ENCODE results near the gene TRAF3IP1. TPM values are rescaled to one million over a fixed set of nuclear protein-coding genes. Genes with fewer than 3 reads are reported as not detected.
"Not testable (repeated sequence)": the region's sequence is repeated elsewhere in the genome, so short reads cannot be mapped to it uniquely, and the experiment has no call there.

TRAF3IP1 gene
- total and polyA plus RNA-seq, 2 donors = 9.6 to 13.6 TPM

GRCh38 chr2:238439917-238440316, 119.6 kb downstream of the TRAF3IP1 start:
- WGBS = 88% methylated on average over 2 of the region's 2 CpGs
- Histone ChIP-seq H3K4me1 (ENCODE audit: insufficient read depth) (peaks cover 3% of the 10 kb centered on the region), H3K27ac (ENCODE audit: low read depth) (no peak overlapping the region), H3K4me3 (ENCODE audit: low read depth, low read length) (no peak overlapping the region), H3K36me3 (ENCODE audit: insufficient read depth) (peaks cover 6% of the 10 kb centered on the region)
- DNase-seq (ENCODE audit: extremely low spot score) = no peak

DNA sequence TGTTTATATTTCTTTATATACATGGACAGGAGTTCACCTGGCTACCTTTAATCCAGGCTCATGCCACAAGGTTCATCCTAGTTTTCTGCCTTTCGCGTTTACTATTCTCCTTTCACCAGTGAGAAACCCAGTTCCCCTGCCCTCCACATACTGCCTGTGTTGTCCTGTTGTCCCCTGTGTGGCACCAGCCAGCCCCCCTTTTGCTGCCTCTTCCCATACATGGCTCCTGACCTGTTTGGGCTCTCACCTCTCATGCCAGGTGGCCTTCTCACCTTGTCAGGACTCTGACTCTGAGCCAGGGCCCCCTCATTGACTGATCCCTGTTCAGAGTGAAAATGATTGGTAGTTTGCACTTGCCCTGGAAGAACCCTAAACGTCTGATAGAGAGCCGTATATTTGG, 120.0 kb downstream of the TRAF3IP1 start:
- no peak overlapping the region for H3K4me3 ChIP-seq (ENCODE audit: low read depth, low read length)

DNA sequence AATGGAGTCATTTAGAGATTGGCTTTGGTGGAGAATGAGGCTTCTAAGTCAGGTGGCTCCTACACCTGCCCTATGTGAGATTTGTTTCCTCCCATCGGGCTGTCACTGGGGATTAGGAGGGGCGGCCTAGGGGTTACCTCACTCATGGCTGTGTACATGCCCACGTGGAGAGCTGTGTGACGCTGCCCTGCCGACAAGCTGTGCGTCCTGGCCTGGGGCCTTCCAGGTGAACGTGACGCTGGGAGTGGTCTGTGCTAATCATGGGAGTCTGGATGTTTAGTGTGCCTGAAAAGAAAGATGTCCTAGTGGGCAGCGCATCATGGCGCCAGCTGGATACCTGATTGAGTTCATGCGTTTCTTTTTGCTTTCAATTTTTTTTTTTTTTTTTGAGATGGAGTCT, 120.4 kb downstream of the TRAF3IP1 start:
- H3K4me3 ChIP-seq (ENCODE audit: low read depth, low read length) = no peak overlapping the region
- no peak overlapping the region for H3K27ac ChIP-seq (ENCODE audit: low read depth)
- WGBS = 97% methylated on average over 11 of the region's 11 CpGs
- DNase-seq (ENCODE audit: extremely low spot score) = no peak
- H3K4me1 ChIP-seq (ENCODE audit: insufficient read depth) = peaks cover 3% of the 10 kb centered on the region
- H3K36me3 ChIP-seq (ENCODE audit: insufficient read depth) = peaks cover 4% of the 10 kb centered on the region

More for the DNA sequence above, 120.0 kb downstream of the TRAF3IP1 start:
- H3K4me1 ChIP-seq (ENCODE audit: insufficient read depth) = peaks cover 3% of the 10 kb centered on the region
- WGBS = 85% methylated on average over 4 of the region's 4 CpGs
- no peak overlapping the region for H3K27ac ChIP-seq (ENCODE audit: low read depth)
- no peak for DNase-seq (ENCODE audit: extremely low spot score)
- H3K36me3 ChIP-seq (ENCODE audit: insufficient read depth) = peaks cover 6% of the 10 kb centered on the region

GRCh38 chr2:238441262-238442114, 121.2 kb downstream of the TRAF3IP1 start:
- DNase-seq (ENCODE audit: extremely low spot score) = no peak
- Histone ChIP-seq H3K27ac (ENCODE audit: low read depth) (no peak overlapping the region), H3K4me1 (ENCODE audit: insufficient read depth) (peaks cover 3% of the 10 kb centered on the region), H3K36me3 (ENCODE audit: insufficient read depth) (peaks cover 5% of the 10 kb centered on the region), H3K4me3 (ENCODE audit: low read depth, low read length) (no peak overlapping the region)
- 62% methylated on average over 17 of the region's 17 CpGs for WGBS

GRCh38 chr2:238442257-238442656, 121.9 kb downstream of the TRAF3IP1 start:
- not testable (repeated sequence) for H3K4me3 ChIP-seq (ENCODE audit: low read depth, low read length); DNase-seq (ENCODE audit: extremely low spot score); H3K4me1 ChIP-seq (ENCODE audit: insufficient read depth); H3K27ac ChIP-seq (ENCODE audit: low read depth); H3K36me3 ChIP-seq (ENCODE audit: insufficient read depth)
- 79% methylated on average over 6 of the region's 6 CpGs for WGBS

DNA sequence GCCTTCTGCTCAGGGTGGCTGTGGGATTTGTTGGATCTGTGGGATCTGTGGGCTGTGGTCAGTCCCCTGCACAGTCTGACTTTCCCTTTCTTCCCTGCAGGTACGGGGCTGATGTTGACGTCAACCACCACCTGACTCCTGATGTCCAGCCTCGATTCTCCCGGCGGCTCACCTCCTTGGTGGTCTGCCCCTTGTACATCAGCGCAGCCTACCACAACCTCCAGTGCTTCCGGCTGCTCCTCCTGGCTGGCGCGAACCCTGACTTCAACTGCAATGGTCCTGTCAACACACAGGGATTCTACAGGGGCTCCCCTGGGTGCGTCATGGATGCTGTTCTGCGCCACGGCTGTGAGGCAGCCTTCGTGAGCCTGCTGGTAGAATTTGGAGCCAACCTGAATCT, 123.9 kb downstream of the TRAF3IP1 start:
- no peak overlapping the region for H3K4me3 ChIP-seq (ENCODE audit: low read depth, low read length)
- H3K36me3 ChIP-seq (ENCODE audit: insufficient read depth) = peaks cover 5% of the 10 kb centered on the region
- DNase-seq (ENCODE audit: extremely low spot score) = no peak
- WGBS = 95% methylated on average over 13 of the region's 13 CpGs
- H3K4me1 ChIP-seq (ENCODE audit: insufficient read depth) = peaks cover 3% of the 10 kb centered on the region
- H3K27ac ChIP-seq (ENCODE audit: low read depth) = no peak overlapping the region

DNA sequence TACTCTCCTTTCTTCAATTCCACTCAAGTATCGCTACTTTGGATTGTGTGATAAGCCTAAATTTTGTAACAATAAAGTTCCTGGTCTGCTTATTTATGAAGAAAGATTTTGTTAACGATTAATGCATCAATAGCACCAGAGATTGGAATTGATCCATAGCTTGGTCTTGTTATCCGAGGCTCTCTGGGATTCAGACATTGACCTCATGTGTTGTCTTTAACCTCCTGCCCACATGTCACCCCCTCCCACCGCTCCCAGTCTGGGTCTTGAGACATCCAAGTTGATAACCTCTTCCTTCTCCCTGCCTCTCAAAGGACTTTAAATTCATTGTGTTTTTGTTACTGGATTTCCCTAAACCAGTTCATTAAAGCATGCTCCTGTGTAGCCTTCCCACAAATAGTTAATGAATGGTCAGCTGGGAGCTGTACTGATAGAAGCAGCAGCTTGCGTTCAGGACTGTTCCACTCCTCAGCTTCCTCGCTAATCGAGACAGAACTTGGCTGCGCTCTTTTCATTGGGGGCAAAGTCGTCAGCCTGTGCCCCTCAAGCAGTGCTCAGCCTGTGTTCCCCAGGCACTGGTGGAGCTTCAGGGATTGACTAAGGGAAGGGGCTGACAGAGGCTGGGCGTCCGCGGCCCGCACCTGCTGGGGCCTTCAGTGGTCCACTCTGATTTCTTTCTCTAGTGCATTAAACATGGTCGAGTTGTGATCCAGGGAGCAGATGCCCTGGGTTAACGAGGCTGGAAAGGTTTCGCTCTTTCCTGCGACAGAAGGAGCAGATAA, 125.3 kb downstream of the TRAF3IP1 start:
- no peak for DNase-seq (ENCODE audit: extremely low spot score)
- H3K4me1 ChIP-seq (ENCODE audit: insufficient read depth) = peaks cover 3% of the 10 kb centered on the region
- no peak overlapping the region for H3K27ac ChIP-seq (ENCODE audit: low read depth)
- WGBS = 87% methylated on average over 17 of the region's 17 CpGs
- H3K36me3 ChIP-seq (ENCODE audit: insufficient read depth) = peaks cover 5% of the 10 kb centered on the region
- no peak overlapping the region for H3K4me3 ChIP-seq (ENCODE audit: low read depth, low read length)

- Histone ChIP-seq H3K4me3 (ENCODE audit: low read depth, low read length) (no peak overlapping the region), H3K27ac (ENCODE audit: low read depth) (no peak overlapping the region), H3K36me3 (ENCODE audit: insufficient read depth) (peaks cover 7% of the 10 kb centered on the region), H3K4me1 (ENCODE audit: insufficient read depth) (peaks cover 3% of the 10 kb centered on the region)
- no peak for DNase-seq (ENCODE audit: extremely low spot score)
- WGBS = 95% methylated on average over 8 of the region's 8 CpGs
These were observed 126.1 kb downstream of the TRAF3IP1 start for GRCh38 chr2:238446371-238446770.

DNA sequence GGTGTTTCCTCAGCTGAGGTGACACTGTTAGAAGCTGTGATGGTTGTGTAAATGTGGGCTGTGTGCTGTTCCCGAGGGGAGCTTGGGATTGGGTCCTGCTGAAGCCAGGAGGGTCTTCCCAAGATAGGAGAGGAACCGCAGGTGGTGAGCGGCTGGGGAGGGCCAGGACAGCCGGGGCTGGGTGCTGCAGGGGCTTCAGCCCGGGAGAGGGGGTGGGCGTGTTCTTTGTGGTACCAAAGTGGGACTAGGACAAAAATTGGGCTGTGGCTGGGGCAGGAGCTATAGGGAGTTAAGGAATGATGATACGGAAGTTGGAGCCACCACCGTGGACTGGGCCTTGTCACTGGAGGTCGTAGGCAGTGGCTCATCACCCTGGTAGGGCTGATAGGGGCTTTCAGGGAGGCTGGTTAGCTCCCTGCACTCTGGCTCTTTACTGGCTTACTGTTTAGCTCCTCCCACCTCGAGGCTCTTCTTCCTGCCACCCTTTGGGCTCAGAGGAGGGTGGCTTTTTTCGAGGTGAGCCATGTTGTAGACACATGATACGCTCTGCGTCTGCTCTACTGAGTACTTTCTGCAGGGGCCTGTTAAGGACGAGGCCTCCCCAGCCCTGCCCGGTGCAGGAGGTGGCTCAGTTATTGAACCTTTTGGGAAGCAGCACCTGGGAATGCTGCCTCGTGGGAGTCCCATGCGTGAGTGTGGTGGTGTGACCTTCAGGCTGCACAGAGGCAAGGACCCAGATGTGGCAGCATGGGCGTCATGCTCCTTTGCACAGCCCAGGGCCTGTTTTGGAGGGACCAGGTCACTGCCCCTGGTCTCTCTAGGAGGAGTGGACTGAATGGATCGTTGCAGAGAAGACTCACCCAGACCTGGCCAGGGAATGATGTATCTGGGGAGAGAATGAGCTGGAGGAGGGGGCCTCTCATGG, 128.0 kb downstream of the TRAF3IP1 start:
- peaks cover 7% of the 10 kb centered on the region for H3K36me3 ChIP-seq (ENCODE audit: insufficient read depth)

GRCh38 chr2:238449241-238449640, 128.9 kb downstream of the TRAF3IP1 start:
- Histone ChIP-seq H3K36me3 (ENCODE audit: insufficient read depth) (peaks cover 7% of the 10 kb centered on the region), H3K27ac (ENCODE audit: low read depth) (no peak overlapping the region), H3K4me3 (ENCODE audit: low read depth, low read length) (no peak overlapping the region), H3K4me1 (ENCODE audit: insufficient read depth) (no peaks in the 10 kb centered on the region)
- no peak for DNase-seq (ENCODE audit: extremely low spot score)
- WGBS = 83% methylated on average over 8 of the region's 8 CpGs

More for the DNA sequence above, 128.0 kb downstream of the TRAF3IP1 start:
- no peaks in the 10 kb centered on the region for H3K4me1 ChIP-seq (ENCODE audit: insufficient read depth)
- DNase-seq (ENCODE audit: extremely low spot score) = no peak
- H3K27ac ChIP-seq (ENCODE audit: low read depth) = no peak overlapping the region
- 85% methylated on average over 19 of the region's 19 CpGs for WGBS
- H3K4me3 ChIP-seq (ENCODE audit: low read depth, low read length) = no peak overlapping the region

- DNase-seq (ENCODE audit: extremely low spot score) = no peak
- 85% methylated on average over 9 of the region's 9 CpGs for WGBS
- H3K4me1 ChIP-seq (ENCODE audit: insufficient read depth) = no peaks in the 10 kb centered on the region
- peaks cover 4% of the 10 kb centered on the region for H3K36me3 ChIP-seq (ENCODE audit: insufficient read depth)
- H3K4me3 ChIP-seq (ENCODE audit: low read depth, low read length) = no peak overlapping the region
- no peak overlapping the region for H3K27ac ChIP-seq (ENCODE audit: low read depth)
These were observed 129.6 kb downstream of the TRAF3IP1 start for GRCh38 chr2:238449909-238450417.

- H3K4me1 ChIP-seq (ENCODE audit: insufficient read depth) = no peaks in the 10 kb centered on the region
- H3K36me3 ChIP-seq (ENCODE audit: insufficient read depth) = peaks cover 4% of the 10 kb centered on the region
- no peak overlapping the region for H3K4me3 ChIP-seq (ENCODE audit: low read depth, low read length)
- no peak for DNase-seq (ENCODE audit: extremely low spot score)
- 93% methylated on average over 11 of the region's 11 CpGs for WGBS
- H3K27ac ChIP-seq (ENCODE audit: low read depth) = no peak overlapping the region
These were observed 130.1 kb downstream of the TRAF3IP1 start for GRCh38 chr2:238450440-238450861.

All from urinary bladder (tissue), 4 donors.